A673 (cell line): Measurements from ENCODE around the gene MDFI. TPM values are rescaled to one million over a fixed set of nuclear protein-coding genes. Genes with fewer than 3 reads are reported as not detected.

Experiments
- BruUV-seq: library from RNA; stranded (reverse); fragments of 400-500 nt; replicated peaks from 2 replicates; lab custom pipeline; 2021; lab: Mats Ljungman, UMichigan
- CTCF ChIA-PET: fragments of 300-600 bp; sonication (Branson Sonifier 250); formaldehyde crosslinking; loops from one replicate; lab custom pipeline; 2022; ENCODE audit warnings: antibody characterized with exemption; lab: Charles Lee
- POLR2A ChIA-PET: fragments of 300-600 bp; sonication (Branson Sonifier 250); formaldehyde crosslinking; loops from one replicate; lab custom pipeline; 2022; ENCODE audit warnings: antibody characterized with exemption; ENCODE audit not compliant: low non-redundant PET; lab: Charles Lee
- DNase-seq: peaks from one replicate; pipeline ENCODE4 v3.0.0-alpha.2; 2015; ENCODE audit warnings: low spot score
- H3K27ac ChIP-seq: fragments of 200-600 bp; sonication (generic); 2 replicates; pipeline ENCODE4 v1.5.1; 2016; ENCODE audit warnings: mixed run types, low read depth, mild to moderate bottlenecking, mixed read lengths, antibody characterized with exemption, low read length; ENCODE audit not compliant: poor library complexity, severe bottlenecking
- H3K27me3 ChIP-seq: fragments of 200-600 bp; sonication (generic); replicated peaks from 2 replicates; pipeline ENCODE4 v1.6.1; 2017; ENCODE audit warnings: mixed run types, low read depth, mild to moderate bottlenecking, mixed read lengths, antibody characterized with exemption, low read length; ENCODE audit not compliant: insufficient read depth, poor library complexity
- H3K36me3 ChIP-seq: fragments of 200-600 bp; sonication (generic); 2 replicates; pipeline ENCODE4 v1.6.1; 2016; ENCODE audit warnings: mixed run types, mild to moderate bottlenecking, mixed read lengths, antibody characterized with exemption, low read length; ENCODE audit not compliant: insufficient read depth, poor library complexity, severe bottlenecking
- H3K4me1 ChIP-seq: fragments of 200-600 bp; sonication (generic); 2 replicates; pipeline ENCODE4 v1.6.1; 2017; ENCODE audit warnings: mixed run types, mild to moderate bottlenecking, mixed read lengths, antibody characterized with exemption, low read length; ENCODE audit not compliant: insufficient read depth, poor library complexity, severe bottlenecking
- H3K4me3 ChIP-seq: fragments of 200-600 bp; sonication (generic); 2 replicates; pipeline ENCODE4 v1.5.1; 2016; ENCODE audit warnings: low read depth, mixed run types, mild to moderate bottlenecking, mixed read lengths, low read length; ENCODE audit not compliant: poor library complexity, severe bottlenecking
- H3K9me3 ChIP-seq: fragments of 200-600 bp; sonication (generic); 2 replicates; pipeline ENCODE4 v1.6.1; 2016; ENCODE audit warnings: mixed run types, low read depth, mild to moderate bottlenecking, mixed read lengths, antibody characterized with exemption, low read length; ENCODE audit not compliant: poor library complexity, severe bottlenecking
- EZH2 ChIP-seq: fragments of 200-600 bp; sonication (generic); IDR thresholded peaks from 2 replicates; pipeline ENCODE4 v1.6.1; 2017; ENCODE audit warnings: borderline replicate concordance, low read depth, mild to moderate bottlenecking, mixed read lengths, antibody characterized with exemption, low read length; ENCODE audit not compliant: poor library complexity, severe bottlenecking
- intact Hi-C: fragments of 100-400 bp; cut with micrococcal nuclease; formaldehyde crosslinking; loops from one replicate; pipeline ENCODE4 v1.10.0; 2022; ENCODE audit not compliant: unreplicated experiment
- total RNA-seq: library from RNA; stranded (reverse); gene quantifications from 2 replicates; pipeline ENCODE4 v1.2.3, GENCODE V29; 2021
- TF ChIP-seq, protein P1 (sequence below): fragments of 300-800, 200-600 bp; sonication (generic); conservative IDR thresholded peaks from 2 replicates; pipeline ENCODE4 v1.5.1; 2017; ENCODE audit warnings: low read depth, mild to moderate bottlenecking, antibody characterized with exemption, low read length, moderate library complexity, mixed read lengths

MDFI gene
- total RNA-seq, 1 experiment from 2014 or later: 342 TPM

- no peak overlapping the region for H3K4me3 ChIP-seq
- no peaks in the 10 kb centered on the region for H3K27me3 ChIP-seq
- no TSS peak for BruUV-seq
- H3K9me3 ChIP-seq: no peaks in the 10 kb centered on the region
- TF ChIP-seq, protein P1, sequence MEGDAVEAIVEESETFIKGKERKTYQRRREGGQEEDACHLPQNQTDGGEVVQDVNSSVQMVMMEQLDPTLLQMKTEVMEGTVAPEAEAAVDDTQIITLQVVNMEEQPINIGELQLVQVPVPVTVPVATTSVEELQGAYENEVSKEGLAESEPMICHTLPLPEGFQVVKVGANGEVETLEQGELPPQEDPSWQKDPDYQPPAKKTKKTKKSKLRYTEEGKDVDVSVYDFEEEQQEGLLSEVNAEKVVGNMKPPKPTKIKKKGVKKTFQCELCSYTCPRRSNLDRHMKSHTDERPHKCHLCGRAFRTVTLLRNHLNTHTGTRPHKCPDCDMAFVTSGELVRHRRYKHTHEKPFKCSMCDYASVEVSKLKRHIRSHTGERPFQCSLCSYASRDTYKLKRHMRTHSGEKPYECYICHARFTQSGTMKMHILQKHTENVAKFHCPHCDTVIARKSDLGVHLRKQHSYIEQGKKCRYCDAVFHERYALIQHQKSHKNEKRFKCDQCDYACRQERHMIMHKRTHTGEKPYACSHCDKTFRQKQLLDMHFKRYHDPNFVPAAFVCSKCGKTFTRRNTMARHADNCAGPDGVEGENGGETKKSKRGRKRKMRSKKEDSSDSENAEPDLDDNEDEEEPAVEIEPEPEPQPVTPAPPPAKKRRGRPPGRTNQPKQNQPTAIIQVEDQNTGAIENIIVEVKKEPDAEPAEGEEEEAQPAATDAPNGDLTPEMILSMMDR: no peak
- TF ChIP-seq EZH2: no peak
- ChIA-PET POLR2A (no interaction called here), CTCF (no interaction called here)
- DNase-seq: no peak
- peaks cover 15% of the 10 kb centered on the region for H3K4me1 ChIP-seq
- intact Hi-C loops: no loop called here
- no peak overlapping the region for H3K27ac ChIP-seq
- H3K36me3 ChIP-seq: no peaks in the 10 kb centered on the region
Measured at GRCh38 chr6:41674231-41675000, 36.1 kb downstream of the MDFI start.

- Histone ChIP-seq H3K4me1 (peaks cover 15% of the 10 kb centered on the region), H3K9me3 (no peaks in the 10 kb centered on the region), H3K4me3 (no peak overlapping the region), H3K27ac (no peak overlapping the region), H3K36me3 (no peaks in the 10 kb centered on the region), H3K27me3 (no peaks in the 10 kb centered on the region)
- POLR2A ChIA-PET: no interaction called here
- intact Hi-C loops: no loop called here
- CTCF ChIA-PET: no interaction called here
- TF ChIP-seq, protein P1: no peak
- no peak for TF ChIP-seq EZH2
- BruUV-seq: no TSS peak
- DNase-seq: no peak
Measured at GRCh38 chr6:41675176-41675775, 37.0 kb downstream of the MDFI start.

DNA sequence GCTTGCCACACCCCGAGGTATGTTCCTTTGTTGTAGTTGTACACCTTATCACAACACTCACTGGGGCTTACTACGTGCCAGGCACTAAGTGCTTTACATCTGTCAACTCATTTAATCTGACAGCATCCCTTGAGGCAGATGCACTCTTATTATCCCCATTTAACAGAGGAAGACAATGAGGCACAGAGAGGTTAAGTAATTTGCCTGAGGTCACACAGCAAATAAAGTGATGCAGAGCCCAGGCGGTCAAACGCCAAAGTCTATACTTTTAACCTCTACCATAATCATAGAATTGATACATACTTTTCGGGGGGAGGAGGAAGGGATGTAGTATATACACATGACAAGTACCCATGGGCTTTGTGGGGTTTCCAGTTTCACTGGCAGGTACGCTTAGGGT lies 37.7 kb downstream of the MDFI start:
- POLR2A ChIA-PET: no interaction called here
- intact Hi-C loops: no loop called here
- TF ChIP-seq, protein P1: no peak
- no peak for TF ChIP-seq EZH2
- Histone ChIP-seq H3K27ac (no peak overlapping the region), H3K4me3 (no peak overlapping the region), H3K4me1 (peaks cover 15% of the 10 kb centered on the region), H3K9me3 (no peaks in the 10 kb centered on the region), H3K27me3 (no peaks in the 10 kb centered on the region), H3K36me3 (no peaks in the 10 kb centered on the region)
- CTCF ChIA-PET: no interaction called here
- no peak for DNase-seq
- no TSS peak for BruUV-seq
